HCT116 (cell line): ENCODE measurements around the gene SLC16A1. TPM values are rescaled to one million over a fixed set of nuclear protein-coding genes. Genes with fewer than 3 reads are reported as not detected.

Experiments used
- ATAC-seq: fragments of 200-7000 bp; cut with Tn5 transposase; 2 replicates; pipeline ENCODE4 v1.9.1; 2020; ENCODE audit warnings: mild to moderate bottlenecking, moderate library complexity
- BruUV-seq: library from RNA; stranded (reverse); fragments of 400-500 nt; replicated peaks from 2 replicates; lab custom pipeline; 2021; lab: Mats Ljungman, UMichigan
- CTCF ChIA-PET: fragments of 300-600 bp; sonication (Branson Sonifier 250); formaldehyde crosslinking; loops from one replicate; lab custom pipeline; 2021; ENCODE audit warnings: antibody characterized with exemption; lab: Charles Lee
- POLR2A ChIA-PET: fragments of 300-600, 350-600 bp; sonication (Branson Sonifier 250); formaldehyde crosslinking; loops from one replicate; lab custom pipeline; 2021; ENCODE audit warnings: antibody characterized with exemption; lab: Charles Lee
- RAD21 ChIA-PET, 2 experiments: fragments of 300-600 bp; sonication (Branson Sonifier 250); formaldehyde crosslinking; loops; one replicate each; lab custom pipeline; 2023; ENCODE audit warnings: low total read pairs in 2 of 2; ENCODE audit not compliant: uncharacterized antibody in 2 of 2, unreplicated experiment in 2 of 2, low non-redundant PET in 1 of 2; lab: Charles Lee
- DNase-seq: peaks from one replicate; pipeline ENCODE4 v3.0.0-alpha.2; 2010; ENCODE audit warnings: low read depth, low spot score
- H2AFZ ChIP-seq: fragments of 200-600 bp; shearing (Covaris generic), sonication (generic); 2 replicates; pipeline ENCODE4 v1.6.1; 2017; ENCODE audit warnings: low read depth, mixed run types, mixed read lengths, antibody characterized with exemption, low read length; ENCODE audit not compliant: poor library complexity, severe bottlenecking
- H3K27ac ChIP-seq: 2 replicates; pipeline ENCODE4 v1.5.1; 2012; ENCODE audit warnings: low read depth, low read length
- H3K27me3 ChIP-seq: fragments of 200-600 bp; sonication (generic); 2 replicates; pipeline ENCODE4 v1.6.1; 2016; ENCODE audit warnings: mixed run types, low read length, mixed read lengths; ENCODE audit not compliant: insufficient read depth
- H3K36me3 ChIP-seq, 2 experiments: fragments of 200-500 bp in 1 of 2; fragments of 200-600 bp in 1 of 2; sonication (Bioruptor generic) in 1 of 2; sonication (generic) in 1 of 2; 2 replicates each; pipeline versions ENCODE4 v1.5.1 to v1.6.1; 2014 to 2016; ENCODE audit warnings: low read length in 2 of 2, inconsistent platforms in 1 of 2, mixed read lengths in 1 of 2, mixed run types in 1 of 2; ENCODE audit not compliant: insufficient read depth in 2 of 2, control insufficient read depth in 1 of 2
- H3K4me1 ChIP-seq, 2 experiments: fragments of 200-600 bp in 1 of 2; sonication (generic) in 1 of 2; 2 replicates each; pipeline versions ENCODE4 v1.5.1 to v1.6.1; 2012 to 2017; ENCODE audit warnings: low read length in 2 of 2, inconsistent platforms in 1 of 2, mild to moderate bottlenecking in 1 of 2, mixed read lengths in 1 of 2, mixed run types in 1 of 2, moderate library complexity in 1 of 2; ENCODE audit not compliant: insufficient read depth in 2 of 2, control insufficient read depth in 1 of 2
- H3K4me2 ChIP-seq: fragments of 200-600 bp; sonication (generic); 2 replicates; pipeline ENCODE4 v1.6.1; 2017; ENCODE audit warnings: mixed run types, low read length, mixed read lengths
- H3K4me3 ChIP-seq, 2 experiments: fragments of 200-600 bp in 1 of 2; sonication (generic) in 1 of 2; replicated peaks in 1 of 2; 2 replicates each; pipeline ENCODE4 v1.5.1; 2011 to 2016; ENCODE audit warnings: low read length in 2 of 2, control low read depth in 1 of 2, low read depth in 1 of 2, mild to moderate bottlenecking in 1 of 2, mixed read lengths in 1 of 2, mixed run types in 1 of 2
- H3K79me2 ChIP-seq: fragments of 200-600 bp; sonication (generic); 2 replicates; pipeline ENCODE4 v1.6.1; 2017; ENCODE audit warnings: mild to moderate bottlenecking, mixed run types, low read length, moderate library complexity, mixed read lengths; ENCODE audit not compliant: insufficient read depth
- H3K9ac ChIP-seq: fragments of 200-600 bp; sonication (generic); 2 replicates; pipeline ENCODE4 v1.6.1; 2016; ENCODE audit warnings: low read length, mixed read lengths
- H3K9me2 ChIP-seq: fragments of 200-600 bp; sonication (generic), shearing (Covaris generic); 2 replicates; pipeline ENCODE4 v1.6.1; 2017; ENCODE audit warnings: mixed run types, mild to moderate bottlenecking, moderate library complexity; ENCODE audit not compliant: insufficient read depth
- H3K9me3 ChIP-seq, 2 experiments: fragments of 200-500 bp in 1 of 2; fragments of 200-600 bp in 1 of 2; sonication (Bioruptor generic) in 1 of 2; sonication (generic) in 1 of 2; 2 replicates each; pipeline ENCODE4 v1.6.1; 2014 to 2017; ENCODE audit warnings: low read length in 2 of 2, mixed read lengths in 2 of 2, inconsistent platforms in 1 of 2, low read depth in 1 of 2, mild to moderate bottlenecking in 1 of 2, mixed run types in 1 of 2, moderate library complexity in 1 of 2; ENCODE audit not compliant: control insufficient read depth in 1 of 2, insufficient read depth in 1 of 2
- H4K20me1 ChIP-seq: fragments of 200-600 bp; sonication (generic), shearing (Covaris generic); 2 replicates; pipeline ENCODE4 v1.6.1; 2017; ENCODE audit warnings: mixed run types, mild to moderate bottlenecking, moderate library complexity; ENCODE audit not compliant: insufficient read depth
- CEBPB ChIP-seq: IDR thresholded peaks from 2 replicates; pipeline ENCODE4 v1.6.1; 2012; ENCODE audit warnings: low read depth
- ELF1 ChIP-seq: IDR thresholded peaks from 2 replicates; pipeline ENCODE4 v1.6.1; 2012; ENCODE audit warnings: low read depth, borderline replicate concordance
- JUND ChIP-seq: IDR thresholded peaks from 2 replicates; pipeline ENCODE4 v1.6.1; 2012
- POLR2A ChIP-seq: IDR thresholded peaks from 2 replicates; pipeline ENCODE4 v1.7.0; 2011; ENCODE audit warnings: borderline replicate concordance; ENCODE audit not compliant: insufficient read depth, insufficient read length; ENCODE audit errors: extremely low read depth
- POLR2AphosphoS5 ChIP-seq: IDR thresholded peaks from 2 replicates; pipeline ENCODE4 v1.6.1; 2011; ENCODE audit warnings: mild to moderate bottlenecking, low read depth, low read length, moderate library complexity
- RAD21 ChIP-seq: IDR thresholded peaks from 2 replicates; pipeline ENCODE4 v1.6.1; 2012; ENCODE audit warnings: low read depth, mild to moderate bottlenecking
- ZFX ChIP-seq: fragments of 450-650 bp; IDR thresholded peaks from 2 replicates; pipeline ENCODE4 v1.6.1; 2017
- intact Hi-C: fragments of 100-400 bp; cut with micrococcal nuclease; formaldehyde crosslinking; loops from 2 replicates; pipeline ENCODE4 v1.10.0; 2022
- total RNA-seq: library from RNA; stranded (reverse); gene quantifications from one replicate; pipeline ENCODE4 v1.2.1, GENCODE V29; 2021; ENCODE audit not compliant: unreplicated experiment
- TF ChIP-seq, protein P1 (sequence below), 3 experiments: fragments of 200-600 bp in 1 of 3; sonication (generic) in 1 of 3; IDR thresholded peaks in 2 of 3; conservative IDR thresholded peaks in 1 of 3; 2 replicates each; pipeline ENCODE4 v1.5.1; 2012 to 2017; ENCODE audit warnings: low read depth in 2 of 3, low read length in 2 of 3, antibody characterized with exemption in 1 of 3, borderline replicate concordance in 1 of 3, control low read depth in 1 of 3, mild to moderate bottlenecking in 1 of 3, mixed read lengths in 1 of 3, mixed run types in 1 of 3, moderate library complexity in 1 of 3; ENCODE audit not compliant: insufficient read depth in 1 of 3
- TF ChIP-seq, protein P2 (sequence below): IDR thresholded peaks from 2 replicates; pipeline ENCODE4 v1.6.1; 2012
- TF ChIP-seq, protein P3 (sequence below): IDR thresholded peaks from 2 replicates; pipeline ENCODE4 v1.6.1; 2011; ENCODE audit warnings: mild to moderate bottlenecking, low read length, moderate library complexity; ENCODE audit not compliant: insufficient replicate concordance; ENCODE audit errors: extremely low read depth

The SLC16A1 gene
- total RNA-seq, 1 experiment from 2014 or later, result 96.7 TPM

DNA sequence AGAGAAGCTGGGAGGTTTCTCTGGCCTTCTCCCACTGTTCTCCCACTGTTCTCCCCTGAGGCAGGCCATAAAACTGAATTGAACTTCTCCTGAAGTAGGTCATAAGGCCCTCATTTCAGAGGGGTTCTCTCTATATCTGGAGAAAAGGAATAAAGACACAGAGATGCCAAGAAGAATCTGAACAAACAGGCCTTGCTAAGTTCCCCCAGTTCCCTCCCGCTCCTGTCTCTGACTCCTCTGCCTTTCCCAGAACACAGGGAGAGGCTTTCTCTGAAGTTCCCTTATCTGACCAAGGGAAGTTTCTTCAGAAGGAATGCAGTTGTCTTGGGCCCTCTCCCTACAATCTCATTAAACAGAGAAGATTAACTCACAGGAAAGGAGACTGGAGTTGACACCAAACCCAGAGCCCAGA lies 83.4 kb downstream of the SLC16A1 start:
- intact Hi-C loops, result no loop called here
- no peak overlapping the region for H3K4me2 ChIP-seq
- H3K4me3 ChIP-seq, result no peak overlapping the region
- H3K9ac ChIP-seq, result no peak overlapping the region
- no peaks in the 10 kb centered on the region for H3K9me2 ChIP-seq
- no peaks in the 10 kb centered on the region for H3K79me2 ChIP-seq
- no peaks in the 10 kb centered on the region for H3K9me3 ChIP-seq
- H3K27ac ChIP-seq, result no peak overlapping the region
- ChIA-PET CTCF (no interaction called here), POLR2A (interaction anchor here (0.7 kb wide), 1 partner anchor 13 kb away, joined by 3 read pairs; no protein-coding TSS in a partner anchor), RAD21 (no interaction called here)
- BruUV-seq, result no TSS peak
- no peaks in the 10 kb centered on the region for H3K36me3 ChIP-seq
- no peak for TF ChIP-seq POLR2AphosphoS5
- TF ChIP-seq, protein P1, sequence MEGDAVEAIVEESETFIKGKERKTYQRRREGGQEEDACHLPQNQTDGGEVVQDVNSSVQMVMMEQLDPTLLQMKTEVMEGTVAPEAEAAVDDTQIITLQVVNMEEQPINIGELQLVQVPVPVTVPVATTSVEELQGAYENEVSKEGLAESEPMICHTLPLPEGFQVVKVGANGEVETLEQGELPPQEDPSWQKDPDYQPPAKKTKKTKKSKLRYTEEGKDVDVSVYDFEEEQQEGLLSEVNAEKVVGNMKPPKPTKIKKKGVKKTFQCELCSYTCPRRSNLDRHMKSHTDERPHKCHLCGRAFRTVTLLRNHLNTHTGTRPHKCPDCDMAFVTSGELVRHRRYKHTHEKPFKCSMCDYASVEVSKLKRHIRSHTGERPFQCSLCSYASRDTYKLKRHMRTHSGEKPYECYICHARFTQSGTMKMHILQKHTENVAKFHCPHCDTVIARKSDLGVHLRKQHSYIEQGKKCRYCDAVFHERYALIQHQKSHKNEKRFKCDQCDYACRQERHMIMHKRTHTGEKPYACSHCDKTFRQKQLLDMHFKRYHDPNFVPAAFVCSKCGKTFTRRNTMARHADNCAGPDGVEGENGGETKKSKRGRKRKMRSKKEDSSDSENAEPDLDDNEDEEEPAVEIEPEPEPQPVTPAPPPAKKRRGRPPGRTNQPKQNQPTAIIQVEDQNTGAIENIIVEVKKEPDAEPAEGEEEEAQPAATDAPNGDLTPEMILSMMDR (IDR thresholded peaks at IDR 0.05 in 2 of 3, conservative IDR thresholded peaks at IDR 0.05 in 1 of 3; ENCODE audit: borderline replicate concordance in 1 of 3, insufficient read depth in 1 of 3, low read depth in 2 of 3, low read length in 2 of 3), result no peak
- TF ChIP-seq, protein P2, sequence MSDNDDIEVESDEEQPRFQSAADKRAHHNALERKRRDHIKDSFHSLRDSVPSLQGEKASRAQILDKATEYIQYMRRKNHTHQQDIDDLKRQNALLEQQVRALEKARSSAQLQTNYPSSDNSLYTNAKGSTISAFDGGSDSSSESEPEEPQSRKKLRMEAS, result no peak
- no peak for TF ChIP-seq POLR2A
- no peak for TF ChIP-seq ELF1
- no peak for TF ChIP-seq RAD21
- TF ChIP-seq ZFX, result no peak
- no peak for TF ChIP-seq JUND
- TF ChIP-seq, protein P3, sequence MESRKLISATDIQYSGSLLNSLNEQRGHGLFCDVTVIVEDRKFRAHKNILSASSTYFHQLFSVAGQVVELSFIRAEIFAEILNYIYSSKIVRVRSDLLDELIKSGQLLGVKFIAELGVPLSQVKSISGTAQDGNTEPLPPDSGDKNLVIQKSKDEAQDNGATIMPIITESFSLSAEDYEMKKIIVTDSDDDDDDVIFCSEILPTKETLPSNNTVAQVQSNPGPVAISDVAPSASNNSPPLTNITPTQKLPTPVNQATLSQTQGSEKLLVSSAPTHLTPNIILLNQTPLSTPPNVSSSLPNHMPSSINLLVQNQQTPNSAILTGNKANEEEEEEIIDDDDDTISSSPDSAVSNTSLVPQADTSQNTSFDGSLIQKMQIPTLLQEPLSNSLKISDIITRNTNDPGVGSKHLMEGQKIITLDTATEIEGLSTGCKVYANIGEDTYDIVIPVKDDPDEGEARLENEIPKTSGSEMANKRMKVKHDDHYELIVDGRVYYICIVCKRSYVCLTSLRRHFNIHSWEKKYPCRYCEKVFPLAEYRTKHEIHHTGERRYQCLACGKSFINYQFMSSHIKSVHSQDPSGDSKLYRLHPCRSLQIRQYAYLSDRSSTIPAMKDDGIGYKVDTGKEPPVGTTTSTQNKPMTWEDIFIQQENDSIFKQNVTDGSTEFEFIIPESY, result no peak
- TF ChIP-seq CEBPB, result no peak
- no peaks in the 10 kb centered on the region for H3K27me3 ChIP-seq
- DNase-seq (no peak), ATAC-seq (no peak)
- peaks cover 0 to 6% of the 10 kb centered on the region in 2 experiments; a peak in 1 of 4 replicates for H3K4me1 ChIP-seq
- no peaks in the 10 kb centered on the region for H4K20me1 ChIP-seq
- H2AFZ ChIP-seq, result no peak overlapping the region
